Parathyroid adenoma (tissue), 2 donors: ENCODE measurements around the gene BOD1L2.

ENCODE experiments used
- H2AFZ ChIP-seq: fragments of 300-600 bp; sonication (generic); one replicate; pipeline ENCODE4 v1.7.0; 2017; ENCODE audit warnings: antibody characterized with exemption, mild to moderate bottlenecking
- H3K27ac ChIP-seq: fragments of 300-600 bp; sonication (generic); one replicate; pipeline ENCODE4 v1.7.0; 2017
- H3K27me3 ChIP-seq: fragments of 300-600 bp; sonication (generic); one replicate; pipeline ENCODE4 v1.7.0; 2017; ENCODE audit warnings: low read length; ENCODE audit not compliant: control insufficient read depth, insufficient read depth
- H3K36me3 ChIP-seq: fragments of 300-600 bp; sonication (generic); one replicate; pipeline ENCODE4 v1.7.0; 2017; ENCODE audit warnings: low read length; ENCODE audit not compliant: control insufficient read depth, insufficient read depth
- H3K4me1 ChIP-seq: fragments of 300-600 bp; sonication (generic); one replicate; pipeline ENCODE4 v1.7.0; 2017; ENCODE audit warnings: control low read depth
- H3K4me2 ChIP-seq: fragments of 300-600 bp; sonication (generic); one replicate; pipeline ENCODE4 v1.7.0; 2017; ENCODE audit warnings: low read length
- H3K4me3 ChIP-seq: fragments of 300-600 bp; sonication (generic); one replicate; pipeline ENCODE4 v1.7.0; 2017; ENCODE audit warnings: low read depth, low read length
- H3K79me2 ChIP-seq: fragments of 300-600 bp; sonication (generic); one replicate; pipeline ENCODE4 v1.7.0; 2017; ENCODE audit warnings: control low read depth
- H3K9ac ChIP-seq: fragments of 300-600 bp; sonication (generic); one replicate; pipeline ENCODE4 v1.7.0; 2017; ENCODE audit warnings: mild to moderate bottlenecking
- H3K9me3 ChIP-seq: fragments of 300-600 bp; sonication (generic); one replicate; pipeline ENCODE4 v1.7.0; 2017; ENCODE audit warnings: low read length; ENCODE audit not compliant: control insufficient read depth
- CTCF ChIP-seq: fragments of 300-600 bp; sonication (generic); IDR thresholded peaks from one replicate; pipeline ENCODE4 v1.7.0; 2017; ENCODE audit warnings: antibody characterized with exemption, mild to moderate bottlenecking
- donor health status: primary hyperparathyroidism.

The BOD1L2 gene

GRCh38 chr18:57188851-57189557 lies 42.1 kb downstream of the BOD1L2 start:
- no peak for TF ChIP-seq CTCF
- H2AFZ ChIP-seq: no peak overlapping the region
- H3K9me3 ChIP-seq: no peaks in the 10 kb centered on the region

DNA sequence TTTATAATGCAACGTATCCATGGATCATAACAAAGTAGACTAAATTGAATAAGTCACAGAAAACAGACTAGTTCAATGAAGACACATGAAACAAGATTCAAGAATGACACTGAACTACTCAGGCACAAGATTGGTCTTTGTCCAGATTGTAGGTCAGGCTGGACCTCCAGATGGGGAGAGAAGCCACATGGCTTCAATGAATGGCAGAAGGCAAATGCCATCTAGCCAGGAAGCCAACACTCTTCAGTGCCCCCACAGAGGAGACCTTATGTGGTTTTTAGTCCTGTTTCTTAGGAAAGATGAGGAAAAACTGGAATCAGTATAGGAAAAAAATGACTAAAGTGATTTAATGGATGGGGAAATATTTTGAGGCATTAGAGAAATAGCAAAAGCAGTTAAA lies 43.1 kb downstream of the BOD1L2 start:
- TF ChIP-seq CTCF: no peak
- no peaks in the 10 kb centered on the region for H3K79me2 ChIP-seq

More at GRCh38 chr18:57188851-57189557, 42.1 kb downstream of the BOD1L2 start:
- Histone ChIP-seq H3K36me3 (no peaks in the 10 kb centered on the region), H3K4me3 (no peak overlapping the region), H3K4me1 (no peaks in the 10 kb centered on the region), H3K79me2 (no peaks in the 10 kb centered on the region), H3K4me2 (no peak overlapping the region), H3K27me3 (no peaks in the 10 kb centered on the region), H3K27ac (no peak overlapping the region), H3K9ac (no peak overlapping the region)

GRCh38 chr18:57194070-57194469 lies 47.2 kb downstream of the BOD1L2 start:
- no peaks in the 10 kb centered on the region for H3K79me2 ChIP-seq
- no peak overlapping the region for H3K27ac ChIP-seq
- H3K9ac ChIP-seq: no peak overlapping the region
- no peaks in the 10 kb centered on the region for H3K4me1 ChIP-seq
- no peak overlapping the region for H3K4me2 ChIP-seq
- no peak overlapping the region for H3K4me3 ChIP-seq
- H3K9me3 ChIP-seq: no peaks in the 10 kb centered on the region
- no peak for TF ChIP-seq CTCF
- no peak overlapping the region for H2AFZ ChIP-seq
- no peaks in the 10 kb centered on the region for H3K36me3 ChIP-seq
- no peaks in the 10 kb centered on the region for H3K27me3 ChIP-seq

More for the DNA sequence above, 43.1 kb downstream of the BOD1L2 start:
- Histone ChIP-seq H3K4me3 (no peak overlapping the region), H3K9me3 (no peaks in the 10 kb centered on the region), H2AFZ (no peak overlapping the region), H3K9ac (no peak overlapping the region), H3K36me3 (no peaks in the 10 kb centered on the region), H3K27ac (no peak overlapping the region), H3K27me3 (no peaks in the 10 kb centered on the region), H3K4me1 (no peaks in the 10 kb centered on the region), H3K4me2 (no peak overlapping the region)

- Histone ChIP-seq H3K36me3 (no peaks in the 10 kb centered on the region), H3K4me2 (no peak overlapping the region), H3K9me3 (no peaks in the 10 kb centered on the region), H3K27me3 (no peaks in the 10 kb centered on the region), H3K27ac (no peak overlapping the region), H2AFZ (no peak overlapping the region), H3K4me1 (no peaks in the 10 kb centered on the region), H3K4me3 (no peak overlapping the region), H3K79me2 (no peaks in the 10 kb centered on the region), H3K9ac (no peak overlapping the region)
- no peak for TF ChIP-seq CTCF
Measured at GRCh38 chr18:57194622-57195021, 47.7 kb downstream of the BOD1L2 start.

GRCh38 chr18:57195341-57195740 lies 48.5 kb downstream of the BOD1L2 start:
- no peaks in the 10 kb centered on the region for H3K9me3 ChIP-seq
- H3K27me3 ChIP-seq: no peaks in the 10 kb centered on the region
- TF ChIP-seq CTCF: no peak
- no peak overlapping the region for H3K4me3 ChIP-seq
- no peaks in the 10 kb centered on the region for H3K36me3 ChIP-seq
- no peak overlapping the region for H3K27ac ChIP-seq
- no peak overlapping the region for H3K4me2 ChIP-seq
- no peaks in the 10 kb centered on the region for H3K79me2 ChIP-seq
- H2AFZ ChIP-seq: no peak overlapping the region
- H3K4me1 ChIP-seq: no peaks in the 10 kb centered on the region
- no peak overlapping the region for H3K9ac ChIP-seq
